HG03439 (cell line): Measurements from ENCODE around the gene AQP4.

ENCODE experiments used
- ATAC-seq: cut with Tn5 transposase; IDR thresholded peaks from one replicate; pipeline ENCODE4 v1.9.1; 2021; ENCODE audit warnings: mild to moderate bottlenecking, moderate library complexity; ENCODE audit not compliant: unreplicated experiment

The AQP4 gene

GRCh38 chr18:26843760-26844159 is 21.7 kb downstream of the AQP4 start:
- no peak for ATAC-seq

- ATAC-seq: no peak
Measured at GRCh38 chr18:26840965-26841364, 24.5 kb downstream of the AQP4 start.

- no peak for ATAC-seq
Measured at GRCh38 chr18:26839609-26840008, 25.9 kb downstream of the AQP4 start.

- ATAC-seq: no peak
Measured at GRCh38 chr18:26832302-26832701, 33.2 kb downstream of the AQP4 start.

GRCh38 chr18:26827581-26827980 is 37.9 kb downstream of the AQP4 start:
- ATAC-seq: no peak

- ATAC-seq: no peak
Measured at GRCh38 chr18:26826656-26827235, 38.8 kb downstream of the AQP4 start.

- ATAC-seq: no peak
Measured at GRCh38 chr18:26821181-26821580, 44.3 kb downstream of the AQP4 start.

- ATAC-seq: no peak
Measured at GRCh38 chr18:26819046-26819445, 46.5 kb downstream of the AQP4 start.

GRCh38 chr18:26818461-26818860 is 47.0 kb downstream of the AQP4 start:
- ATAC-seq: no peak

- ATAC-seq: no peak
Measured at GRCh38 chr18:26813043-26813442, 52.5 kb downstream of the AQP4 start.

GRCh38 chr18:26812462-26812861 is 53.0 kb downstream of the AQP4 start:
- no peak for ATAC-seq

- ATAC-seq: no peak
Measured at GRCh38 chr18:26809346-26809745, 56.2 kb downstream of the AQP4 start.

- no peak for ATAC-seq
Measured at GRCh38 chr18:26806224-26806623, 59.3 kb downstream of the AQP4 start.

- no peak for ATAC-seq
Measured at GRCh38 chr18:26804519-26804918, 61.0 kb downstream of the AQP4 start.

- ATAC-seq: no peak
Measured at GRCh38 chr18:26803643-26804042, 61.9 kb downstream of the AQP4 start.

GRCh38 chr18:26802330-26803200 is 62.9 kb downstream of the AQP4 start:
- ATAC-seq: no peak
